Aorta (tissue), 5 donors: ENCODE measurements around the gene OSBPL2. TPM values are rescaled to one million over a fixed set of nuclear protein-coding genes. Genes with fewer than 3 reads are reported as not detected.

Experiments
- ATAC-seq: fragments of 200-7000 bp; cut with Tn5 transposase; one replicate; pipeline ENCODE4 v1.9.1; 2022; ENCODE audit warnings: moderate library complexity; ENCODE audit not compliant: low FRiP score
- DNase-seq, 2 donors: peaks; one replicate each; pipeline ENCODE4 v3.0.0-alpha.2; 2020
- H3K27ac ChIP-seq, 2 donors: one replicate each; pipeline ENCODE4 v1.5.1; 2013; ENCODE audit warnings: low read length in 2 of 2, mild to moderate bottlenecking in 2 of 2, moderate library complexity in 2 of 2, control low read depth in 1 of 2, inconsistent platforms in 1 of 2, low read depth in 1 of 2
- H3K27me3 ChIP-seq, 2 donors: one replicate each; pipeline ENCODE4 v1.6.1; 2013; ENCODE audit warnings: control low read depth in 1 of 2, low read length in 1 of 2, mild to moderate bottlenecking in 1 of 2, moderate library complexity in 1 of 2; ENCODE audit not compliant: insufficient read depth in 2 of 2, control insufficient read depth in 1 of 2
- H3K36me3 ChIP-seq, 2 donors: one replicate each; pipeline ENCODE4 v1.6.1; 2013; ENCODE audit warnings: control low read depth in 1 of 2, low read length in 1 of 2, mild to moderate bottlenecking in 1 of 2; ENCODE audit not compliant: insufficient read depth in 2 of 2, control insufficient read depth in 1 of 2
- H3K4me1 ChIP-seq, 2 donors: one replicate each; pipeline ENCODE4 v1.6.1; 2013; ENCODE audit warnings: low read length in 2 of 2, control low read depth in 1 of 2, mild to moderate bottlenecking in 1 of 2, moderate library complexity in 1 of 2; ENCODE audit not compliant: insufficient read depth in 2 of 2, control insufficient read depth in 1 of 2
- H3K4me3 ChIP-seq, 2 donors: one replicate each; pipeline ENCODE4 v1.5.1; 2013; ENCODE audit warnings: low read length in 2 of 2, control low read depth in 1 of 2, mild to moderate bottlenecking in 1 of 2
- H3K9me3 ChIP-seq: one replicate; pipeline ENCODE4 v1.6.1; 2013; ENCODE audit warnings: mild to moderate bottlenecking, low read length; ENCODE audit not compliant: control insufficient read depth
- WGBS, 2 donors: extraction: QIAGEN DNeasy Blood & Tissue Kit; methylation state at CpG; one replicate each; pipeline ENCODE4 v1.1.7; 2013; 5-methylcytosine and 5-hydroxymethylcytosine counted together
- intact Hi-C, 2 donors: fragments of 100-400 bp; cut with DNase I; formaldehyde crosslinking; loops; one replicate each; pipeline versions ENCODE4 v1.14.2 to v1.15.0; 2022
- polyA plus RNA-seq, 2 donors: library from polyadenylated mRNA; stranded (reverse); fragments of 200-250 nt; gene quantifications; one replicate each; pipeline ENCODE4 v1.2.3, GENCODE V29; 2013
- total RNA-seq, 2 donors: library from RNA; stranded (reverse); fragmentation: NEBNext Ultra II Directional; extraction: Animal tissue kit (Norgen Biotek cat#: 25700); gene quantifications; one replicate each; pipeline ENCODE4 v1.2.1, GENCODE V29; 2021
- donor health status: healthy with polysubstance abuse.
- donor health status: Bipolar disorder and iron deficiency.
- donor health status: DM: no; HTN: no; CAD: no.
- donor health status: DM: no; HTN: no; CAD: no.
- donor health status: DM: yes; HTN: yes; CAD: no.

The OSBPL2 gene
- total and polyA plus RNA-seq, 4 donors, result 16.2 to 71.3 (median 42.9) TPM

DNA sequence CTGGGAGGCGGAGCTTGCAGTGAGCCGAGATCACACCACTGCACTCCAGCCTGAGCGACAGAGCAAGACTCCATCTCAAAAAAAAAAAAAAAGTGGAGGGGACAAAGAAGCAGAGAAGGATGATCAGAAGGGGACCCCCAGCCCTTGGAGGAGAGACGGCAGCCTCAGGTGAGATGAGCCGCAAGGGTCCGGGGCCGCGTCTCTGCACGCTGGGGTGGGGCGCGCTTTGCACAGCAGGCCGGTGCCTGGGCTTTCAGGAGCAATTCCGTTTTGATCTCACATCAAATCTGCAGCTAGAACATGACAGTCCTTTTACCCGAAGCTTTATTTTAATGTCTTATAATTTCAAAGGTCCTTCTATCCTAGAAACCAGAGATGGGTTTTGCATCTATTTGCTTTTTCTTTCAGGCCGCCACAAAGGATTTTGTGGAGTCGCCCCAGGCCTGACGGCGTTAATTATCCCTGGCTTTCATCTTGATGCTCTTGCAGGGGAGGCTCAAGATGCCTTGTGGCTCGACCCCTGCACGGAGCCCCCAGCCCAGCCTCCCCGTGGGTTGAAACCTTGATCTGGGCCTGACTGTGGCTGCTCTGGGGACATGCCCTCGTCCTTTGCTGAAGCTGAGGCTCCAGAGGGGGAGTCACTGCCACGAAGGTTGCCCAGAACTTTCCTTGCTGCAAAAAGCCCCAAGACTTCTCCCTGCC, 35.5 kb upstream of the OSBPL2 start:
- H3K4me3 ChIP-seq, result no peak overlapping the region
- peak; percentile 35 to 63 for DNase-seq
- H3K9me3 ChIP-seq, result no peaks in the 10 kb centered on the region
- 81 to 87% methylated on average over 23 of the region's 23 CpGs for WGBS, 2 donors
- intact Hi-C loops, result no loop called here
- no peak overlapping the region for H3K27ac ChIP-seq
- no peak for ATAC-seq
- H3K36me3 ChIP-seq, result peaks cover 0 to 6% of the 10 kb centered on the region in 2 donors
- no peaks in the 10 kb centered on the region for H3K27me3 ChIP-seq
- H3K4me1 ChIP-seq, result no peaks in the 10 kb centered on the region

DNA sequence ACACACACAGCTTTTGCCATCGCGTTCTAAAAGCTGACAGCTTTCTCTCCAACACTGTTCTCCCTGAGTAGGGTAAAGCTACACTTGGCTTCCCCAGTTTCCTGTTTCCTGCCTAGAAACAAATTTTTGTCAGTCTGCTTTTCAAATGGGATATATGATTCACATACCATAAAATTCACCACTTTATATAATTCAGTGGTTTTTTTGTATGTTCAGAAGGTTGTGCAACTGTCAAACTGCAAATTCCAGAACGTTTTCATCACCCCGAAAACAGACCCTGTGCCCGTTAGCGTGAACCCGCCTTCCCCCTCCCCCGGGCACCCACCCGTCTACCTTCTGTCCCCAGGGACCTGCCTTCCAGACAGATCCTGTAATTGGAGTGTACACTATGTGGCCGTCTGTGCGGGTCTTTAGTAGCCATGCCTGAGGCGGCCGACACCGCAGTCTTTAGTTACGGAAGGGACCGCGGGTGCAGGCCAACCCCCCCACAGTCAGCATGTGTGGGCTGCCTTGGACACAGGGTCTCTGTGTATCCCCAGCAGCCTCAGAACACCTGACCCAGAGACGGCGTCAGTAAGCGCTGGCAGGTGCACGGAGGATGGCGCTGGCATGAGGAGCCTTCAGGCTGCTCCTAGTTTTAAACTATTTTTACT, 34.8 kb upstream of the OSBPL2 start:
- Histone ChIP-seq H3K9me3 (no peaks in the 10 kb centered on the region), H3K4me1 (no peaks in the 10 kb centered on the region), H3K36me3 (peaks cover 0 to 6% of the 10 kb centered on the region in 2 donors), H3K4me3 (no peak overlapping the region), H3K27ac (no peak overlapping the region), H3K27me3 (no peaks in the 10 kb centered on the region)
- WGBS, 2 donors, result 53 to 57% methylated on average over 22 of the region's 22 CpGs
- peak; percentile 45 to 48 for DNase-seq
- no peak for ATAC-seq
- intact Hi-C loops, result no loop called here

DNA sequence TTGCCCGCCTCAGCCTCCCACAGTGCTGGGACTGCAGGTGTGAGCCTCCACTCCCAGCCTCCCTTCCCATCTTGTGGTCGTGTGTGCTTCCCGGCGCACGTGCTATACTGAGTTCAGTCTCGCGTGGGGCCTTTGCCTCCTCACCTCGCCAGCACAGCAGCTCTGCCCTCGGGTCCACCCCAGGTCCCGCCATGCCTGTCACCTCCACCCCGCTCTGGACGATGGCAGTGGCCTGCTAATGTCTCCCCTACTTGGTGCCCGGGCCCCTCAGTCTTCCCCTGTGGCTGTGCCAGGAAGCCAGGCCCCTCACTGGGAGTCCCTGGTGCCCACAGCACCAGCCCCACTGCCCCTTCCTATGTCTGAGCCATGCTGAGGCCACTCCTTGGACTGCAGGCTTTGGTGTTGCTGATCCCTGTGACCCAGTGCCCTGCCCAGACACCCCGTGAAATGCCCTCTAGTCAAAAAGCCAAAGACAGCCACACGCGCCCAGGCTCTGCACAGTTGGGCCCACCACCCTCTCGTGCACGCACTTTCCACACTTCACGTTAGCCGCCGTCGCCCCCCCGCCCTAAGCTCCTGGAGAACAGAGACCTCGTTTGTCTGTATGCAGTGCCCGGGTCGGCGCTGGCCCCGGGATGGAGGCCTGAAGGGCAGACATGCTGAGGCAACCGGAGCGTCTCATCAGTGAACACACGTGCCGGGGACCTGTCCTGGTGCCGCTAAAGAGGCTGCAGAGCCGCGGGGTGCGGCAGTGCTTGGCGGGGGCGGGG, 32.5 kb upstream of the OSBPL2 start:
- H3K27ac ChIP-seq, result no peak overlapping the region
- no peak for ATAC-seq
- H3K4me1 ChIP-seq, result no peaks in the 10 kb centered on the region
- H3K27me3 ChIP-seq, result no peaks in the 10 kb centered on the region
- no peak overlapping the region for H3K4me3 ChIP-seq
- 92 to 94% methylated on average over 38 of the region's 38 CpGs for WGBS, 2 donors
- H3K36me3 ChIP-seq, result peaks cover 0 to 3% of the 10 kb centered on the region in 2 donors
- intact Hi-C loops, result no loop called here
- H3K9me3 ChIP-seq, result no peaks in the 10 kb centered on the region
- peak; percentile 45 to 75 for DNase-seq

DNA sequence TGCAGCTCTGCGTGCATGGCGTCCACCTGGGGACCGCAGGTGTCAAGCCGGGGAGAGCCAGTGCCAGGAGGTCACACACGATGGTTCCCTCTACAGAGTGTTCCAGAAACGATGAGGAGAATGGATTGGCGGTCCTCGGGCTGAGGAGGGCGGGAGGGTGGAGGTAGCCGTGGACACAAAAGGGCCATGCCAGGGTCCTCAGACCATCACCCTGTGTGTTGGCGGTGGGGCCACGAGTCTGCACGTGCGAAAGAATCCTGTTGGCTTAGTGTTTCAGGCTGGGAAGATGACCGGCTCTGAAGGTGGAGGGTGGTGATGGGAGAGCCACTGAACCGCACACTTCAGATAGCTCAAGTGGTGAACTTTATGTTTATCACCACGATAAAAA, 31.9 kb upstream of the OSBPL2 start:
- no peaks in the 10 kb centered on the region for H3K9me3 ChIP-seq
- DNase-seq (peak in 1 of 2 donors; percentile 14), ATAC-seq (no peak)
- no peaks in the 10 kb centered on the region for H3K4me1 ChIP-seq
- no peak overlapping the region for H3K4me3 ChIP-seq
- WGBS, 2 donors, result 85 to 92% methylated on average over 17 of the region's 17 CpGs
- intact Hi-C loops, result no loop called here
- H3K27ac ChIP-seq, result no peak overlapping the region
- peaks cover 0 to under 1% of the 10 kb centered on the region in 2 donors for H3K36me3 ChIP-seq
- H3K27me3 ChIP-seq, result no peaks in the 10 kb centered on the region

DNA sequence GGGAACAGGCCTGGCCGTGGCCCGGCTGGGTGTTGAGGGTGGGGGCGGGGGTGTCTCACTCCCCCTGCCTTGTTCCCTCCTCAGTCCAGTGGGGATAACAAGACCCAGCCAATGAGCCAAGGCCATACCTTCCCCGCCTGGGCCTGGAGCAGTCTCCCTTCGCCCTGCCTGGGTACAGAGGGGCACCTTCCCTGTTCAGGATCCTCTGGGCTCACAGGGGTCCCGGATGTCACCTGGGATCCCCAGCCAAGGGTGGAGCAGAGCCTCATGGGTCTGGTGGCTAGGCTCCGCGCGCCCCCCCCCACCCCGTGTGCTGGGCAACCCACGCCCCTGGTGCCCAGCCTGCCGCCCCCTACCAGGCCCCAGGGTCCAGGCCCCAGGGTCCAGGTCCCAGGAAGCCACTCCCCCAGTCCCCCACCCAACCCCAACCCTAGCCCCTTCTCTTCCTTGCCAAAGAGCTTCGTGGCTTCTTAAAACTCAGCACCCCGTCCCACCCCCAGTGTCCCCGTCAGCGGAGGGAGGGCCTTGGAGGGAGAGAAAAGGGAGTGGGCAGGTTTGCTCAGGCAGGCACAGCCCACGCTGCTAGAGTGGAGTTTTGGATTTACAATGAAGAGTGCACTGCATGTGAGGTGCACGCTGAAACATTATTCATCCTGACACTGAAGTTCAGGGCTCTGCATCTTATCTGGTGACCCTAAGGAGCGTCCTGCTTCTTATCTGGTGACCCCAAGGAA, 30.1 kb upstream of the OSBPL2 start:
- Histone ChIP-seq H3K4me3 (no peak overlapping the region), H3K36me3 (no peaks in the 10 kb centered on the region), H3K27ac (no peak overlapping the region), H3K9me3 (no peaks in the 10 kb centered on the region), H3K27me3 (no peaks in the 10 kb centered on the region), H3K4me1 (no peaks in the 10 kb centered on the region)
- no peak for ATAC-seq
- 67 to 81% methylated on average over 18 to 19 of the region's 19 CpGs for WGBS, 2 donors
- no peak for DNase-seq
- intact Hi-C loops, result no loop called here

DNA sequence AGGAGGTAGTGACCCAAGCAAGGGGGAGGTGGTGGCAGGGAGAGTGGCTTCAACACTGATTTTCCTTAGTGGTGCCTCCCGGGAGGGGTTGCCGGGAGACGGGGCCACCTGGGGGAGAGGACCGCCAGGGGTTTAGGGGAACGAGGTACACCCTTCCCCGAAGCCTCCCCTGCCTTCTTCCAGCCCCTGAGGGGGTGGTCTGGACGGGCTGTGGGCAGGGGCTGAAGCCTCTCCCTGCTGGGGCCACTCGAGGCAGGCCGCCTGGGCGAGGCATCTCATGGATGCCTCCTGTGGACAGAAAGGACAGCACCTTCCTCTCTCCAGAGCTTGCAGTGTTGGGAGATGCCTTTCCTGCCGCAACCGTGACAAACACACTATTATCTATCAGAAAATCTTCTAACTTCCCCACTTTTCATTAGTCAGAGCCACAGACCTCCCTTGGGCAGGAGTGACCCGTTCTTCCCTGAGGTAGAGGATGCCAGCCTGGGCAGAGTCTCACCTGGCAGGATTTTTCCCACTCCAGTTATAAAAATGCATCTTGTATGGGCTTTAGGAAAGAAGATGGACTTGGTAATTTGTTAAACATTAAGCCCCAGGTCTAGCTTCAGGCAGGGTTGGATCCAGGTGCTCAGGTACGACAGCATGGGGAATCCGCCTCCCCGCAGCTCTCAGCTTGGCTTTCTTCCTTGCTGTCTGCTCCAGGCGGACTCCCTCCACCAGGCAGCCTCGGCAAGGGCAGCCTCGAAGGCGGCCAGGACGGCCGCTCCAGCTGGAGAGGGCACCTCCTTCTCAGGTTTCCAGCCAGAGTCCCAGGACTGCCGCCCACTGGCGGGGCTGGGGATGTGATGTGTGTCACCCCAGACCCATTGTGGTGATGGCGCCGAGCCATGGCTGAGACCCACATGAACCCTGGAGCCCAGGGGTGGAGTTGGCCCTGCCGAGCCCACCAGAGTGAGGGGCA, 29.2 kb upstream of the OSBPL2 start:
- Histone ChIP-seq H3K9me3 (no peaks in the 10 kb centered on the region), H3K36me3 (no peaks in the 10 kb centered on the region), H3K4me3 (no peak overlapping the region), H3K27ac (no peak overlapping the region), H3K4me1 (no peaks in the 10 kb centered on the region), H3K27me3 (no peaks in the 10 kb centered on the region)
- ATAC-seq, result no peak
- intact Hi-C loops, result no loop called here
- DNase-seq, result no peak
- WGBS, 2 donors, result 43 to 52% methylated on average over 27 of the region's 27 CpGs

DNA sequence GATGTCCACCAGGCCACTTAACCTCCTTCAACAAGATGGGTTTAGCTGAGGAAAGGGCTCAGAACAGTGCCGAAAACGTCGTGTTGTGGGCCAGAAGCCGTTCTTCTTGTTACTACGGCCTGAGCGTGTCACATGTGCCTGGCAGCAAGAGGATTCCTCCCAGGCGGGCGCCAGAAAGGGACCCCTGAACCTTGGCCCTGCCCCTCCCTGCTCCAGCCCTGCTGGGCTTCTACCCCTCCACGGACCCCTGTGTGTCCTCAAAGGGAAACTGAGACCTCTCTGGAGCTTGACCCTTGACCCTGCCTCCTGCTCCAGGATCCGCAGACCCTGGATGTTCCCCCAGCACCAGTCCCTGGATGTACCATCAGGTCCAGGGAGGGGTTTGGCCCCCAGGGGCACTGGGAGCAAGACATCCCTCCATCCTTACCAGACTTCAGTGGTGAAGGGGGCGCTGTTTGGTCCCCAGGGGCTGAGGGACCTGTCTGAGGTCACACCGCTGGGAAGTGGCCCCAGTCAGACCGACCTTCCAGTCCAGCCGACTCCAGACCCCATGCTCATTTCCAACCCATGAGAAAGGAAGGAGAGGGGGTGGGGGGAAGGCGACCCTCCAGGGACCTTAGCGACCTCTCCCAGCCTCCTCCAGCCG, 28.3 kb upstream of the OSBPL2 start:
- no peaks in the 10 kb centered on the region for H3K27me3 ChIP-seq
- no peak for ATAC-seq
- H3K9me3 ChIP-seq, result no peaks in the 10 kb centered on the region
- WGBS, 2 donors, result 54 to 55% methylated on average over 17 of the region's 17 CpGs
- no peaks in the 10 kb centered on the region for H3K4me1 ChIP-seq
- DNase-seq, result no peak
- no peak overlapping the region for H3K4me3 ChIP-seq
- no peak overlapping the region for H3K27ac ChIP-seq
- no peaks in the 10 kb centered on the region for H3K36me3 ChIP-seq
- intact Hi-C loops, result no loop called here
